OCI-LY1 (cell line): ENCODE results near the gene USP16.

Experiments
- CTCF ChIP-seq: fragments of 200-600 bp; sonication (generic), shearing (Covaris generic); IDR thresholded peaks from 2 replicates; pipeline ENCODE4 v1.5.1; 2017; ENCODE audit warnings: mild to moderate bottlenecking, antibody characterized with exemption, low read length, moderate library complexity, mixed read lengths
- EZH2 ChIP-seq: fragments of 200-600 bp; sonication (generic), shearing (Covaris generic); IDR thresholded peaks from 2 replicates; pipeline ENCODE4 v1.8.0; 2017; ENCODE audit warnings: borderline replicate concordance, mixed run types, mild to moderate bottlenecking, antibody characterized with exemption, low read length, moderate library complexity, mixed read lengths

- no peak for TF ChIP-seq CTCF
- no peak for TF ChIP-seq EZH2
Measured at GRCh38 chr21:29096218-29097015, 71.9 kb downstream of the USP16 start.
